Umbilical cord (tissue), 2 donors: Measurements from ENCODE around the gene CCDC91. TPM values are rescaled to one million over a fixed set of nuclear protein-coding genes. Genes with fewer than 3 reads are reported as not detected.
A peak's percentile ranks its signal among the peaks of the same experiment; 100 is the strongest.
"Not testable (repeated sequence)": the region's sequence is repeated elsewhere in the genome, so short reads cannot be mapped to it uniquely, and the experiment has no call there.

Source experiments
- DNase-seq: peaks from one replicate; pipeline ENCODE4 v3.0.0-alpha.2; 2015; ENCODE audit warnings: low spot score
- total RNA-seq: library from RNA; depleted of rRNA; stranded (reverse); fragments of >200 nt; gene quantifications from one replicate; pipeline ENCODE4 v1.2.3, GENCODE V29; 2014; ENCODE audit warnings: low replicate concordance; ENCODE audit not compliant: insufficient read depth

CCDC91 gene
- total RNA-seq, 1 donor from 2014 or later: 52.2 TPM

- no peak for DNase-seq
Measured at GRCh38 chr12:28360253-28360652, 170.0 kb downstream of the CCDC91 start.

- DNase-seq: no peak
Measured at GRCh38 chr12:28367326-28367725, 177.1 kb downstream of the CCDC91 start.

GRCh38 chr12:28367993-28368392, 177.7 kb downstream of the CCDC91 start:
- DNase-seq: no peak

GRCh38 chr12:28369483-28369882, 179.2 kb downstream of the CCDC91 start:
- DNase-seq: no peak

- peak; percentile 51 for DNase-seq
Measured at GRCh38 chr12:28374556-28374955, 184.3 kb downstream of the CCDC91 start.

- DNase-seq: no peak
Measured at GRCh38 chr12:28378736-28379135, 188.5 kb downstream of the CCDC91 start.

GRCh38 chr12:28379779-28380178, 189.5 kb downstream of the CCDC91 start:
- not testable (repeated sequence) for DNase-seq

- DNase-seq: no peak
Measured at GRCh38 chr12:28383368-28383767, 193.1 kb downstream of the CCDC91 start.

- no peak for DNase-seq
Measured at GRCh38 chr12:28388879-28389278, 198.6 kb downstream of the CCDC91 start.

- DNase-seq: peak; percentile 72
Measured at GRCh38 chr12:28390206-28390605, 199.9 kb downstream of the CCDC91 start.

- DNase-seq: peak; percentile 36
Measured at GRCh38 chr12:28390761-28391385, 200.6 kb downstream of the CCDC91 start.

- DNase-seq: no peak
Measured at GRCh38 chr12:28409892-28410291, 219.6 kb downstream of the CCDC91 start.

- no peak for DNase-seq
Measured at GRCh38 chr12:28413460-28414109, 223.3 kb downstream of the CCDC91 start.

- peak; percentile 28 for DNase-seq
Measured at GRCh38 chr12:28415755-28416154, 225.5 kb downstream of the CCDC91 start.

GRCh38 chr12:28421374-28421773, 231.1 kb downstream of the CCDC91 start:
- no peak for DNase-seq

GRCh38 chr12:28424965-28425364, 234.7 kb downstream of the CCDC91 start:
- DNase-seq: peak; percentile 48

- DNase-seq: no peak
Measured at GRCh38 chr12:28425526-28425925, 235.3 kb downstream of the CCDC91 start.

- DNase-seq: no peak
Measured at GRCh38 chr12:28427046-28427445, 236.8 kb downstream of the CCDC91 start.

- DNase-seq: no peak
Measured at GRCh38 chr12:28440081-28440608, 249.9 kb downstream of the CCDC91 start.

GRCh38 chr12:28442101-28442500, 251.8 kb downstream of the CCDC91 start:
- no peak for DNase-seq

- DNase-seq: no peak
Measured at GRCh38 chr12:28443337-28443736, 253.1 kb downstream of the CCDC91 start.

- DNase-seq: no peak
Measured at GRCh38 chr12:28446031-28446430, 255.8 kb downstream of the CCDC91 start.

GRCh38 chr12:28453686-28454085, 263.4 kb downstream of the CCDC91 start:
- DNase-seq: no peak
